Lung (tissue), 12 donors: ENCODE measurements around the gene RAB6A. TPM values are rescaled to one million over a fixed set of nuclear protein-coding genes. Genes with fewer than 3 reads are reported as not detected.

Experiments
- ATAC-seq: fragments of 200-7000 bp; cut with Tn5 transposase; one replicate; pipeline ENCODE4 v1.9.1; 2020; ENCODE audit warnings: moderate number of reproducible peaks; ENCODE audit not compliant: insufficient read depth, low FRiP score
- DNase-seq, 3 donors: peaks; one replicate each; pipeline ENCODE4 v3.0.0-alpha.2; 2013 to 2017
- H3K27ac ChIP-seq, 2 donors: one replicate each; pipeline ENCODE4 v1.5.1; 2013; ENCODE audit warnings: mild to moderate bottlenecking in 2 of 2, moderate library complexity in 2 of 2, control low read depth in 1 of 2, inconsistent platforms in 1 of 2, low read depth in 1 of 2, low read length in 1 of 2
- H3K27me3 ChIP-seq, 3 donors: one replicate each; pipeline ENCODE4 v1.5.1; 2013; ENCODE audit warnings: low read length in 2 of 3; ENCODE audit not compliant: control insufficient read depth in 3 of 3, insufficient read depth in 3 of 3
- H3K36me3 ChIP-seq, 4 donors: one replicate each; pipeline ENCODE4 v1.5.1; 2013; ENCODE audit warnings: low read length in 4 of 4, mild to moderate bottlenecking in 1 of 4, moderate library complexity in 1 of 4; ENCODE audit not compliant: control insufficient read depth in 4 of 4, insufficient read depth in 4 of 4
- H3K4me1 ChIP-seq, 5 donors: one replicate each; pipeline ENCODE4 v1.5.1; 2013; ENCODE audit warnings: low read length in 5 of 5, mild to moderate bottlenecking in 2 of 5, moderate library complexity in 1 of 5; ENCODE audit not compliant: control insufficient read depth in 5 of 5, insufficient read depth in 5 of 5
- H3K4me3 ChIP-seq: one replicate; pipeline ENCODE4 v1.5.1; 2013; ENCODE audit warnings: mild to moderate bottlenecking, control low read depth, moderate library complexity
- H3K9ac ChIP-seq, 2 donors: one replicate each; pipeline ENCODE4 v1.5.1; 2013; ENCODE audit warnings: low read length in 2 of 2, control low read depth in 1 of 2; ENCODE audit not compliant: insufficient read depth in 1 of 2
- H3K9me3 ChIP-seq, 4 donors: one replicate each; pipeline ENCODE4 v1.5.1; 2013; ENCODE audit warnings: low read length in 3 of 4, mild to moderate bottlenecking in 1 of 4, moderate library complexity in 1 of 4; ENCODE audit not compliant: control insufficient read depth in 4 of 4, insufficient read depth in 3 of 4
- CTCF ChIP-seq: IDR thresholded peaks from 2 replicates; pipeline ENCODE4 v1.5.1; 2012; ENCODE audit warnings: mild to moderate bottlenecking; ENCODE audit errors: control extremely low read depth, extremely low read depth
- WGBS, 2 donors: extraction: QIAGEN DNeasy Blood & Tissue Kit; methylation state at CpG; one replicate each; pipeline ENCODE4 v1.1.7; 2013; 5-methylcytosine and 5-hydroxymethylcytosine counted together
- polyA plus RNA-seq, 2 donors: library from polyadenylated mRNA; stranded (reverse); fragments of 200-250 nt; gene quantifications; one replicate each; pipeline ENCODE4 v1.2.1, GENCODE V29; 2013
- total RNA-seq, 2 donors: library from RNA; depleted of rRNA in 1 of 2; stranded (reverse); fragments of >200 nt in 1 of 2; gene quantifications; one replicate each; pipeline ENCODE4 v1.2.1, GENCODE V29; 2014 to 2021
- donor health status: control.
- donor health status: control.
- donor health status: Bipolar disorder and iron deficiency.
- donor health status: healthy.
- donor health status: DM: yes; HTN: yes; CAD: no.

RAB6A gene
- total and polyA plus RNA-seq, 4 donors: 45.8 to 159 (median 81.8) TPM

GRCh38 chr11:73671701-73672100 is 89.2 kb downstream of the RAB6A start:
- H3K27me3 ChIP-seq: no peaks in the 10 kb centered on the region
- DNase-seq (peak in 1 of 3 donors; percentile 15), ATAC-seq (no peak)
- H3K4me3 ChIP-seq: no peak overlapping the region
- TF ChIP-seq CTCF: no peak
- no peak overlapping the region for H3K9ac ChIP-seq
- H3K27ac ChIP-seq: no peak overlapping the region
- WGBS, 2 donors: 92 to 94% methylated on average over 6 of the region's 6 CpGs
- no peaks in the 10 kb centered on the region for H3K9me3 ChIP-seq
- H3K36me3 ChIP-seq: peaks cover 0 to 3% (median 1%) of the 10 kb centered on the region in 4 donors
- H3K4me1 ChIP-seq: peaks cover 0 to 3% (median 0%) of the 10 kb centered on the region in 5 donors

GRCh38 chr11:73670808-73671207 is 90.1 kb downstream of the RAB6A start:
- Histone ChIP-seq H3K36me3 (peaks cover 0 to 3% (median 1%) of the 10 kb centered on the region in 4 donors), H3K27me3 (no peaks in the 10 kb centered on the region), H3K9ac (no peak overlapping the region), H3K4me1 (peaks cover 0 to 3% (median 0%) of the 10 kb centered on the region in 5 donors), H3K27ac (no peak overlapping the region), H3K4me3 (no peak overlapping the region), H3K9me3 (no peaks in the 10 kb centered on the region)
- no peak for ATAC-seq
- no peak for DNase-seq
- 87 to 96% methylated on average over 3 of the region's 3 CpGs for WGBS, 2 donors
- no peak for TF ChIP-seq CTCF

GRCh38 chr11:73667891-73668290 is 93.0 kb downstream of the RAB6A start:
- ATAC-seq (no peak), DNase-seq (no peak)
- WGBS, 2 donors: 82 to 83% methylated on average over 1 of the region's 1 CpG
- H3K27ac ChIP-seq: no peak overlapping the region
- H3K27me3 ChIP-seq: no peaks in the 10 kb centered on the region
- H3K4me3 ChIP-seq: no peak overlapping the region
- H3K9me3 ChIP-seq: no peaks in the 10 kb centered on the region
- H3K4me1 ChIP-seq: peaks cover 0 to 9% (median 0%) of the 10 kb centered on the region in 5 donors
- no peak for TF ChIP-seq CTCF
- no peaks in the 10 kb centered on the region for H3K36me3 ChIP-seq
- no peak overlapping the region for H3K9ac ChIP-seq

- H3K27me3 ChIP-seq: no peaks in the 10 kb centered on the region
- DNase-seq (no peak), ATAC-seq (no peak)
- H3K27ac ChIP-seq: no peak overlapping the region
- peaks cover 0 to 11% (median 6%) of the 10 kb centered on the region in 5 donors for H3K4me1 ChIP-seq
- no peaks in the 10 kb centered on the region for H3K9me3 ChIP-seq
- no peaks in the 10 kb centered on the region for H3K36me3 ChIP-seq
- H3K9ac ChIP-seq: no peak overlapping the region
- TF ChIP-seq CTCF: no peak
- H3K4me3 ChIP-seq: no peak overlapping the region
These were observed 96.0 kb downstream of the RAB6A start for GRCh38 chr11:73664877-73665276.
